Measurements from ENCODE around the gene CASR.
"Not testable (repeated sequence)": the region's sequence is repeated elsewhere in the genome, so short reads cannot be mapped to it uniquely, and the experiment has no call there.

Gene CASR
- long read RNA-seq, donor 1, full-length matches to known transcripts, result 5 of 5 reads
- long read RNA-seq, donor 1, partial matches to known transcripts, result 0 of 5 reads
- long read RNA-seq, donor 1, other reads (novel, unspliced or antisense), result 0 of 5 reads
- long read RNA-seq, donor 2, full-length matches to known transcripts, result 2 of 2 reads
- long read RNA-seq, donor 2, partial matches to known transcripts, result 0 of 2 reads
- long read RNA-seq, donor 2, other reads (novel, unspliced or antisense), result 0 of 2 reads
- long read RNA-seq, donor 3, full-length matches to known transcripts, result 2 of 2 reads
- long read RNA-seq, donor 3, partial matches to known transcripts, result 0 of 2 reads
- long read RNA-seq, donor 3, other reads (novel, unspliced or antisense), result 0 of 2 reads
- long read RNA-seq, donor 4, result 0 reads
- long read RNA-seq, donor 5, full-length matches to known transcripts, result 2 of 2 reads
- long read RNA-seq, donor 5, partial matches to known transcripts, result 0 of 2 reads
- long read RNA-seq, donor 5, other reads (novel, unspliced or antisense), result 0 of 2 reads
- long read RNA-seq, donor 6, full-length matches to known transcripts, result 4 of 9 reads
- long read RNA-seq, donor 6, partial matches to known transcripts, result 5 of 9 reads
- long read RNA-seq, donor 6, other reads (novel, unspliced or antisense), result 0 of 9 reads
- long read RNA-seq, donor 7, full-length matches to known transcripts, result 2 of 7 reads
- long read RNA-seq, donor 7, partial matches to known transcripts, result 5 of 7 reads
- long read RNA-seq, donor 7, other reads (novel, unspliced or antisense), result 0 of 7 reads
- long read RNA-seq, donor 8, full-length matches to known transcripts, result 3 of 10 reads
- long read RNA-seq, donor 8, partial matches to known transcripts, result 7 of 10 reads
- long read RNA-seq, donor 8, other reads (novel, unspliced or antisense), result 0 of 10 reads

GRCh38 chr3:122183521-122183892 lies at the start of gene CASR:
Gene CASR (plus strand): TSS chr3:122183668. CDS start chr3:122254190, 70,522 bp downstream.
- peak; percentile 49 for DNase-seq

- DNase-seq, result no peak
Observed at GRCh38 chr3:122146466-122146865, 37.0 kb upstream of the CASR start.

GRCh38 chr3:122148941-122149627 lies 34.4 kb upstream of the CASR start:
- no peak for DNase-seq

GRCh38 chr3:122151480-122151879 lies 32.0 kb upstream of the CASR start:
- DNase-seq, result no peak

- not testable (repeated sequence) for DNase-seq
Observed at GRCh38 chr3:122164983-122165382, 18.5 kb upstream of the CASR start.

- DNase-seq, result no peak
Observed at GRCh38 chr3:122167630-122168029, 15.8 kb upstream of the CASR start.

- no peak for DNase-seq
Observed at GRCh38 chr3:122168044-122168443, 15.4 kb upstream of the CASR start.

- DNase-seq, result no peak
Observed at GRCh38 chr3:122169911-122170310, 13.6 kb upstream of the CASR start.

- DNase-seq, result not testable (repeated sequence)
Observed at GRCh38 chr3:122171361-122171760, 12.1 kb upstream of the CASR start.

- DNase-seq, result no peak
Observed at GRCh38 chr3:122178711-122179110, 4.8 kb upstream of the CASR start.

- peak; percentile 16 for DNase-seq
Observed at GRCh38 chr3:122183893-122184590, 574 bp downstream of the CASR start.

- DNase-seq, result peak; percentile 24
Observed at GRCh38 chr3:122184591-122184929, 1.1 kb downstream of the CASR start.

GRCh38 chr3:122186372-122186771 lies 2.9 kb downstream of the CASR start:
- DNase-seq, result no peak

- no peak for DNase-seq
Observed at GRCh38 chr3:122188737-122189136, 5.3 kb downstream of the CASR start.

- DNase-seq, result no peak
Observed at GRCh38 chr3:122189357-122189756, 5.9 kb downstream of the CASR start.

- no peak for DNase-seq
Observed at GRCh38 chr3:122190525-122190924, 7.1 kb downstream of the CASR start.

- DNase-seq, result no peak
Observed at GRCh38 chr3:122198966-122199365, 15.5 kb downstream of the CASR start.

- DNase-seq, result no peak
Observed at GRCh38 chr3:122199552-122199951, 16.1 kb downstream of the CASR start.

- DNase-seq, result no peak
Observed at GRCh38 chr3:122200661-122201060, 17.2 kb downstream of the CASR start.

- not testable (repeated sequence) for DNase-seq
Observed at GRCh38 chr3:122201476-122201875, 18.0 kb downstream of the CASR start.

- DNase-seq, result no peak
Observed at GRCh38 chr3:122208579-122208978, 25.1 kb downstream of the CASR start.

- no peak for DNase-seq
Observed at GRCh38 chr3:122213650-122214049, 30.2 kb downstream of the CASR start.
